Lower lobe of right lung (tissue), 2 donors: ENCODE data around the gene EHD1. TPM values are rescaled to one million over a fixed set of nuclear protein-coding genes. Genes with fewer than 3 reads are reported as not detected.
A peak's percentile ranks its signal among the peaks of the same experiment; 100 is the strongest.

Experiments
- ATAC-seq, 2 donors: fragments of 200-7000 bp; cut with Tn5 transposase; one replicate each; pipeline ENCODE4 v1.9.1; 2020 to 2022; ENCODE audit warnings: mild to moderate bottlenecking in 2 of 2, moderate library complexity in 2 of 2
- DNase-seq: peaks from one replicate; pipeline ENCODE4 v3.0.0-alpha.2; 2020
- H3K27ac ChIP-seq: fragments of 200-600 bp; one replicate; pipeline ENCODE4 v1.8.0; 2022
- H3K27me3 ChIP-seq: fragments of 200-600 bp; one replicate; pipeline ENCODE4 v1.8.0; 2022; ENCODE audit warnings: low read depth
- H3K36me3 ChIP-seq: fragments of 200-600 bp; one replicate; pipeline ENCODE4 v1.8.0; 2022; ENCODE audit warnings: mild to moderate bottlenecking
- H3K4me1 ChIP-seq: fragments of 200-600 bp; one replicate; pipeline ENCODE4 v1.8.0; 2022
- H3K4me3 ChIP-seq: fragments of 200-600 bp; one replicate; pipeline ENCODE4 v1.8.0; 2022; ENCODE audit warnings: mild to moderate bottlenecking
- H3K9me3 ChIP-seq: fragments of 200-600 bp; one replicate; pipeline ENCODE4 v1.8.0; 2022
- CTCF ChIP-seq: fragments of 200-600 bp; IDR thresholded peaks from one replicate; pipeline ENCODE4 v1.8.0; 2022; ENCODE audit warnings: antibody characterized with exemption, mild to moderate bottlenecking
- intact Hi-C: fragments of 100-400 bp; cut with DNase I; formaldehyde crosslinking; loops from one replicate; pipeline ENCODE4 v1.11.0; 2022
- total RNA-seq: library from RNA; stranded (reverse); fragmentation: NEBNext Ultra II Directional; extraction: Animal tissue kit (Norgen Biotek cat#: 25700); gene quantifications from one replicate; pipeline ENCODE4 v1.2.1, GENCODE V29; 2021
- donor health status: DM: no; HTN: yes; CAD: no; lungs with severe emphysema.

Gene EHD1
- total RNA-seq, 1 donor from 2014 or later = 73.4 TPM

- peaks cover 39% of the 10 kb centered on the region for H3K36me3 ChIP-seq
- H3K27me3 ChIP-seq = no peaks in the 10 kb centered on the region
- no peak overlapping the region for H3K4me3 ChIP-seq
- ATAC-seq (peak in 1 of 2 donors; percentile 23), DNase-seq (no peak)
- H3K27ac ChIP-seq = no peak overlapping the region
- no peaks in the 10 kb centered on the region for H3K9me3 ChIP-seq
- intact Hi-C loops = no loop called here
- no peak for TF ChIP-seq CTCF
- peaks cover 10% of the 10 kb centered on the region for H3K4me1 ChIP-seq
Observed at GRCh38 chr11:64893194-64894069, 15.0 kb upstream of the EHD1 start.

GRCh38 chr11:64892838-64893193 lies 14.4 kb upstream of the EHD1 start:
- TF ChIP-seq CTCF = no peak
- ATAC-seq = no peak
- Histone ChIP-seq H3K4me3 (no peak overlapping the region), H3K36me3 (peaks cover 33% of the 10 kb centered on the region), H3K27me3 (no peaks in the 10 kb centered on the region), H3K9me3 (no peaks in the 10 kb centered on the region), H3K4me1 (peaks cover 16% of the 10 kb centered on the region), H3K27ac (no peak overlapping the region)
- intact Hi-C loops = no loop called here
- DNase-seq = no peak

- Histone ChIP-seq H3K27me3 (no peaks in the 10 kb centered on the region), H3K4me3 (no peak overlapping the region), H3K27ac (no peak overlapping the region), H3K4me1 (peaks cover 19% of the 10 kb centered on the region), H3K9me3 (no peaks in the 10 kb centered on the region), H3K36me3 (peaks cover 29% of the 10 kb centered on the region)
- intact Hi-C loops = no loop called here
- no peak for DNase-seq
- ATAC-seq = no peak
- TF ChIP-seq CTCF = no peak
Observed at GRCh38 chr11:64892411-64892831, 14.0 kb upstream of the EHD1 start.

- no peaks in the 10 kb centered on the region for H3K9me3 ChIP-seq
- H3K36me3 ChIP-seq = peaks cover 23% of the 10 kb centered on the region
- TF ChIP-seq CTCF = no peak
- no peak overlapping the region for H3K27ac ChIP-seq
- intact Hi-C loops = no loop called here
- ATAC-seq = no peak
- DNase-seq = no peak
- H3K27me3 ChIP-seq = no peaks in the 10 kb centered on the region
- peaks cover 21% of the 10 kb centered on the region for H3K4me1 ChIP-seq
- no peak overlapping the region for H3K4me3 ChIP-seq
Observed at GRCh38 chr11:64891880-64892279, 13.5 kb upstream of the EHD1 start.

GRCh38 chr11:64891215-64891848 lies 12.9 kb upstream of the EHD1 start:
- DNase-seq = no peak
- no peak overlapping the region for H3K4me3 ChIP-seq
- no peak overlapping the region for H3K27ac ChIP-seq
- intact Hi-C loops = no loop called here
- H3K36me3 ChIP-seq = peaks cover 18% of the 10 kb centered on the region
- no peak for ATAC-seq
- peaks cover 22% of the 10 kb centered on the region for H3K4me1 ChIP-seq
- H3K27me3 ChIP-seq = no peaks in the 10 kb centered on the region
- H3K9me3 ChIP-seq = no peaks in the 10 kb centered on the region
- TF ChIP-seq CTCF = no peak
